Measurements from ENCODE around the gene MEGF11.

- no peak for TF ChIP-seq POLR2A (IDR thresholded peaks at IDR 0.05)
- TF ChIP-seq, protein P1, sequence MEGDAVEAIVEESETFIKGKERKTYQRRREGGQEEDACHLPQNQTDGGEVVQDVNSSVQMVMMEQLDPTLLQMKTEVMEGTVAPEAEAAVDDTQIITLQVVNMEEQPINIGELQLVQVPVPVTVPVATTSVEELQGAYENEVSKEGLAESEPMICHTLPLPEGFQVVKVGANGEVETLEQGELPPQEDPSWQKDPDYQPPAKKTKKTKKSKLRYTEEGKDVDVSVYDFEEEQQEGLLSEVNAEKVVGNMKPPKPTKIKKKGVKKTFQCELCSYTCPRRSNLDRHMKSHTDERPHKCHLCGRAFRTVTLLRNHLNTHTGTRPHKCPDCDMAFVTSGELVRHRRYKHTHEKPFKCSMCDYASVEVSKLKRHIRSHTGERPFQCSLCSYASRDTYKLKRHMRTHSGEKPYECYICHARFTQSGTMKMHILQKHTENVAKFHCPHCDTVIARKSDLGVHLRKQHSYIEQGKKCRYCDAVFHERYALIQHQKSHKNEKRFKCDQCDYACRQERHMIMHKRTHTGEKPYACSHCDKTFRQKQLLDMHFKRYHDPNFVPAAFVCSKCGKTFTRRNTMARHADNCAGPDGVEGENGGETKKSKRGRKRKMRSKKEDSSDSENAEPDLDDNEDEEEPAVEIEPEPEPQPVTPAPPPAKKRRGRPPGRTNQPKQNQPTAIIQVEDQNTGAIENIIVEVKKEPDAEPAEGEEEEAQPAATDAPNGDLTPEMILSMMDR (IDR thresholded peaks at IDR 0.05) = no peak
Measured at GRCh38 chr15:65940618-65940909, 313.0 kb downstream of the MEGF11 start.

All from right lobe of liver (tissue), 4 donors.